Smooth muscle cell (in vitro differentiated cells): Measurements from ENCODE around the gene GARIN5B. TPM values are rescaled to one million over a fixed set of nuclear protein-coding genes. Genes with fewer than 3 reads are reported as not detected.

ENCODE experiments used
- DNase-seq: peaks from one replicate; lab custom pipeline; 2025; ENCODE audit not compliant: unreplicated experiment; lab: John Stamatoyannopoulos, UW
- H2AFZ ChIP-seq: fragments of 200-600 bp; sonication (generic); 2 replicates; pipeline ENCODE4 v1.6.0; 2016; ENCODE audit warnings: antibody characterized with exemption, low read depth, mild to moderate bottlenecking
- H3F3A ChIP-seq: fragments of 200-600 bp; sonication (generic); 2 replicates; pipeline ENCODE4 v1.6.0; 2017; ENCODE audit warnings: antibody characterized with exemption, low read depth
- H3K27ac ChIP-seq: fragments of 200-600 bp; sonication (generic); 2 replicates; pipeline ENCODE4 v1.5.1; 2016; ENCODE audit warnings: low read depth, mild to moderate bottlenecking
- H3K27me3 ChIP-seq: fragments of 200-600 bp; sonication (generic); 2 replicates; pipeline ENCODE4 v1.6.1; 2016; ENCODE audit warnings: low read depth, mild to moderate bottlenecking
- H3K36me3 ChIP-seq: fragments of 200-600 bp; sonication (generic); 2 replicates; pipeline ENCODE4 v1.5.1; 2016; ENCODE audit warnings: low read depth
- H3K4me1 ChIP-seq: fragments of 200-600 bp; sonication (generic); 2 replicates; pipeline ENCODE4 v1.5.1; 2016; ENCODE audit warnings: low read depth
- H3K4me2 ChIP-seq: fragments of 200-600 bp; sonication (generic); 2 replicates; pipeline ENCODE4 v1.6.0; 2016; ENCODE audit warnings: mild to moderate bottlenecking
- H3K4me3 ChIP-seq: fragments of 200-600 bp; sonication (generic); 2 replicates; pipeline ENCODE4 v1.5.1; 2016; ENCODE audit warnings: mild to moderate bottlenecking
- H3K79me2 ChIP-seq: fragments of 200-600 bp; sonication (generic); 2 replicates; pipeline ENCODE4 v1.6.0; 2016; ENCODE audit warnings: low read depth, mild to moderate bottlenecking
- H3K9ac ChIP-seq: fragments of 200-600 bp; sonication (generic); 2 replicates; pipeline ENCODE4 v1.6.0; 2016; ENCODE audit warnings: low read depth
- H3K9me3 ChIP-seq: fragments of 200-600 bp; sonication (generic); replicated peaks from 2 replicates; pipeline ENCODE4 v1.5.1; 2016; ENCODE audit warnings: low read depth
- H4K20me1 ChIP-seq: fragments of 200-600 bp; sonication (generic); 2 replicates; pipeline ENCODE4 v1.6.0; 2016; ENCODE audit warnings: low read depth
- whole genome bisulfite sequencing: methylation state at CpG from one replicate; pipeline ENCODE4 v1.1.7; 2016; ENCODE audit warnings: low lambda C conversion rate; 5-methylcytosine and 5-hydroxymethylcytosine counted together
- polyA plus RNA-seq: library from polyadenylated mRNA; unstranded; fragments of >200 nt; fragmentation: Nextera tagmentation; extraction: Ambion mirVana; gene quantifications from 2 replicates; pipeline ENCODE4 v1.2.1, GENCODE V29; 2016
- total RNA-seq: library from RNA; depleted of rRNA; stranded (reverse); fragments of >200 nt; gene quantifications from 2 replicates; pipeline ENCODE4 v1.2.3, GENCODE V29; 2014
- TF ChIP-seq, protein P1 (sequence below): fragments of 200-600 bp; sonication (generic); IDR thresholded peaks from 2 replicates; pipeline ENCODE4 v1.5.1; 2017; ENCODE audit warnings: borderline replicate concordance, mild to moderate bottlenecking, antibody characterized with exemption; ENCODE audit not compliant: insufficient read depth, poor library complexity, severe bottlenecking

The GARIN5B gene
- total and polyA plus RNA-seq, 2 experiments from 2014 or later: 0.07 TPM; not detected in 1

DNA sequence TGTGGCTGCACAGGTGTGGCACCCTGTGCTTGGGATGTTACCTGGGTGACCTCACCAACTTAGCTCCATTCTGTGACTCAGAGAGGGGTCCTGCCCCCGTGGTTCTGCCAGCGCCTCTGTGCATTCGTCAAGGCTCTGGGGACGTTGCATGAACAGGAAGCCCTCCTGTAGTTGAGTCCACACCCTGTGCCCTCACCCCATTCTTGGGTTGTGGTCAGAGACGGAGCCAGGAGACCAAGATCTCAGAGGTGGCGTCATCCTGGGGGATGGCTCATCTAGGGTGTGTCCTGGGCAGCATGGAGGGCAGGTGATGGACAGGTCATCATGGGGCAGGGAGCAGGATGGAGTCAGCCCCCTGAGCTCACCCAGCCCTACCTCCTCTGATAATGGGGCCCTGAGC lies 11.0 kb downstream of the GARIN5B start:
- Histone ChIP-seq H3K79me2 (no peaks in the 10 kb centered on the region), H3K4me2 (no peak overlapping the region), H2AFZ (no peak overlapping the region), H3K4me1 (peaks cover 5% of the 10 kb centered on the region), H3K27ac (no peak overlapping the region), H4K20me1 (no peaks in the 10 kb centered on the region), H3F3A (no peaks in the 10 kb centered on the region), H3K4me3 (no peak overlapping the region), H3K27me3 (peaks cover 19% of the 10 kb centered on the region), H3K36me3 (no peaks in the 10 kb centered on the region), H3K9me3 (no peaks in the 10 kb centered on the region), H3K9ac (no peak overlapping the region)
- TF ChIP-seq, protein P1, sequence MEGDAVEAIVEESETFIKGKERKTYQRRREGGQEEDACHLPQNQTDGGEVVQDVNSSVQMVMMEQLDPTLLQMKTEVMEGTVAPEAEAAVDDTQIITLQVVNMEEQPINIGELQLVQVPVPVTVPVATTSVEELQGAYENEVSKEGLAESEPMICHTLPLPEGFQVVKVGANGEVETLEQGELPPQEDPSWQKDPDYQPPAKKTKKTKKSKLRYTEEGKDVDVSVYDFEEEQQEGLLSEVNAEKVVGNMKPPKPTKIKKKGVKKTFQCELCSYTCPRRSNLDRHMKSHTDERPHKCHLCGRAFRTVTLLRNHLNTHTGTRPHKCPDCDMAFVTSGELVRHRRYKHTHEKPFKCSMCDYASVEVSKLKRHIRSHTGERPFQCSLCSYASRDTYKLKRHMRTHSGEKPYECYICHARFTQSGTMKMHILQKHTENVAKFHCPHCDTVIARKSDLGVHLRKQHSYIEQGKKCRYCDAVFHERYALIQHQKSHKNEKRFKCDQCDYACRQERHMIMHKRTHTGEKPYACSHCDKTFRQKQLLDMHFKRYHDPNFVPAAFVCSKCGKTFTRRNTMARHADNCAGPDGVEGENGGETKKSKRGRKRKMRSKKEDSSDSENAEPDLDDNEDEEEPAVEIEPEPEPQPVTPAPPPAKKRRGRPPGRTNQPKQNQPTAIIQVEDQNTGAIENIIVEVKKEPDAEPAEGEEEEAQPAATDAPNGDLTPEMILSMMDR: no peak
- 89% methylated on average over 6 of the region's 6 CpGs for WGBS
- DNase-seq: no peak

DNA sequence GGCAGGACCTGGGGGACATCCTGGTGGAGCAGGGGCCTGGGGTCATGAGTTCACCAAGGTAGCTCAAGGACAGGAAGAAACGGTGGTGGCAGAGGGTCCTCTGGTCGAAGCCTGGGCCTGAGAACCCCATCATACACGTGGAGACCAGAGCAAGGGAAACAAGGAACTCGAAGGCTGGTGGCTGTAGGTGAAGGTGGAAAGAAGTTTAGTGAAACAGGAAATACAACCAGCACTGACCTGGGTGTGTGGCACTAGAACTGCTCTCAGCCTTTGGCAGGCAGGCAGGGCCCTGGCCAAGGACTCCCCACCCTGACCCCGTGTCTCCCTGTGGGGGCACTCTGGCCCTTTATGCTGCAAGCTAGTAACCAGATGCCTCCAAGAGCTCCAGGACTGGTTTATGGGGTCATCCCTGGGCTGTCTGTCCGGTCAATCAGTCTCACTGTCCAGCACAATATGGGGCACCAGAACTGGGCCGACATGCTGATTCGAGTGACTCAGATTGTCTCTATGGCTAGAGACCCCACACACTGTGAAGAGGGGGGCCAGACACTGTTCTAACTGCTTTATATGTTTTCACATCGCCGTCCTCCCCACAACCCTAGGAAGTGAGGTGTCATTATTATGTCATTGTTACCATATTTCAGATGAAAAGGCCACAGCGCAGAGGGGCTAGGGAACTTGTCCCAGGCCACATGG lies 12.3 kb downstream of the GARIN5B start:
- no peak for DNase-seq
- no peak overlapping the region for H2AFZ ChIP-seq
- no peak overlapping the region for H3K9ac ChIP-seq
- no peak overlapping the region for H3K4me3 ChIP-seq
- TF ChIP-seq, protein P1: no peak
- no peaks in the 10 kb centered on the region for H3F3A ChIP-seq
- no peaks in the 10 kb centered on the region for H4K20me1 ChIP-seq
- no peaks in the 10 kb centered on the region for H3K9me3 ChIP-seq
- H3K27me3 ChIP-seq: peaks cover 17% of the 10 kb centered on the region
- H3K4me1 ChIP-seq: peaks cover 5% of the 10 kb centered on the region
- no peak overlapping the region for H3K27ac ChIP-seq
- H3K79me2 ChIP-seq: no peaks in the 10 kb centered on the region
- H3K36me3 ChIP-seq: no peaks in the 10 kb centered on the region
- H3K4me2 ChIP-seq: no peak overlapping the region
- 92% methylated on average over 11 of the region's 11 CpGs for WGBS

DNA sequence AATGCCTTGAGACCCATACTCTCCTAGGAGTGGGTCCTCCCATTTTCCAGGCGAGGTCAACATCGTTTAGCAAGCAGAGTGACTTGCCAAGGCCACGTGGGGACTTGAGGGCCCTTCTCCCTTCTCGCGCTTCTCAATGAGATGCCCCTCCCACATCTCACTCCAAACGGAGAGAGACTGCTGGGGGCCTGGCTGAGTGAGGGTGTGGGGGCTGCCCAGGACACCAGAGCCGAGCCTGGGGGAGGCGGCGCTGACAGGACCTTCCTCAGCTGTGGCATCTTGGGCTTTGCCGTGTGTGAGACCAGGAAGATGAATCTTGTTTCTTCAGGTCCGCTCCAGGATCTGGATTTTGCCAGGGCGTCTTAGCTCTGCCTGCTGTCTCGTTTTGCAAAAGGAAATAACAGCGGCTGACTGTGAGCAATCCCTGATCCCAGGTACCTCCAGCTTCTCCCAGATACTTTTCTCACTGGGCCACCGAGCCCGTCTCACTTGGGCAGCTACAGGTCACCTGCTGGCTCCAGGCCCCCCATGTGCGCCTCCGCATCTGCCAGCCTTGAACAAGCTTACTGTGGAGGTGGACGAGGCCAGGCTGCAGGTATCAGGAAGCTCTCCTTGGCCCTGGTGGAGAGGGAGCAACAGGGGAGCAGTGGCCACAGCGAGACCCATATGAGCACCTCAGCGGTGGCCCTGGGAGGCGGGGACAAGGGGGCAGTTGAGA lies 14.6 kb downstream of the GARIN5B start:
- DNase-seq: no peak
- TF ChIP-seq, protein P1: no peak
- Histone ChIP-seq H3K27me3 (peaks cover 14% of the 10 kb centered on the region), H4K20me1 (no peaks in the 10 kb centered on the region), H3K27ac (no peak overlapping the region), H3K4me3 (no peak overlapping the region), H3K4me2 (no peak overlapping the region), H2AFZ (no peak overlapping the region), H3K9ac (no peak overlapping the region), H3K79me2 (no peaks in the 10 kb centered on the region), H3K36me3 (no peaks in the 10 kb centered on the region), H3F3A (no peaks in the 10 kb centered on the region), H3K9me3 (no peaks in the 10 kb centered on the region), H3K4me1 (peaks cover 5% of the 10 kb centered on the region)
- WGBS: 45% methylated on average over 22 of the region's 22 CpGs
